Effector memory CD4-positive, alpha-beta T cell (primary cell): ENCODE measurements around the gene ATXN3L.

Experiments
- DNase-seq, 3 donors: peaks; one replicate each; pipeline ENCODE4 v3.0.0-alpha.2; 2020
- H3K27ac ChIP-seq: 2 replicates; pipeline ENCODE4 v1.7.0; 2013; ENCODE audit warnings: mild to moderate bottlenecking, low read length, moderate library complexity; ENCODE audit not compliant: insufficient read depth, poor library complexity, severe bottlenecking
- H3K27me3 ChIP-seq: replicated peaks from 2 replicates; pipeline ENCODE4 v1.7.0; 2013; ENCODE audit warnings: mild to moderate bottlenecking, low read length; ENCODE audit not compliant: insufficient read depth, control insufficient read depth, poor library complexity, severe bottlenecking
- H3K36me3 ChIP-seq: 2 replicates; pipeline ENCODE4 v1.7.0; 2013; ENCODE audit warnings: mild to moderate bottlenecking, low read length, moderate library complexity; ENCODE audit not compliant: control insufficient read depth, insufficient read depth
- H3K4me1 ChIP-seq: 2 replicates; pipeline ENCODE4 v1.7.0; 2013; ENCODE audit warnings: low read length, mild to moderate bottlenecking; ENCODE audit not compliant: control insufficient read depth, insufficient read depth, poor library complexity, severe bottlenecking
- H3K4me3 ChIP-seq: 2 replicates; pipeline ENCODE4 v1.7.0; 2013; ENCODE audit warnings: low read length, low read depth, mild to moderate bottlenecking; ENCODE audit not compliant: insufficient read depth, poor library complexity, severe bottlenecking
- H3K9me3 ChIP-seq: 2 replicates; pipeline ENCODE4 v1.7.0; 2013; ENCODE audit warnings: mild to moderate bottlenecking, low read length, moderate library complexity; ENCODE audit not compliant: control insufficient read depth

The ATXN3L gene

GRCh38 chrX:13345037-13345436, 25.2 kb upstream of the ATXN3L start:
- no peak for DNase-seq
- Histone ChIP-seq H3K27ac (no peak overlapping the region), H3K9me3 (no peaks in the 10 kb centered on the region), H3K4me3 (no peak overlapping the region), H3K4me1 (no peaks in the 10 kb centered on the region), H3K36me3 (no peaks in the 10 kb centered on the region), H3K27me3 (no peaks in the 10 kb centered on the region)

- H3K27me3 ChIP-seq = no peaks in the 10 kb centered on the region
- H3K4me1 ChIP-seq = no peaks in the 10 kb centered on the region
- no peak overlapping the region for H3K4me3 ChIP-seq
- no peaks in the 10 kb centered on the region for H3K9me3 ChIP-seq
- no peak for DNase-seq
- no peak overlapping the region for H3K27ac ChIP-seq
- H3K36me3 ChIP-seq = no peaks in the 10 kb centered on the region
These were observed 21.7 kb upstream of the ATXN3L start for GRCh38 chrX:13341491-13342101.

DNA sequence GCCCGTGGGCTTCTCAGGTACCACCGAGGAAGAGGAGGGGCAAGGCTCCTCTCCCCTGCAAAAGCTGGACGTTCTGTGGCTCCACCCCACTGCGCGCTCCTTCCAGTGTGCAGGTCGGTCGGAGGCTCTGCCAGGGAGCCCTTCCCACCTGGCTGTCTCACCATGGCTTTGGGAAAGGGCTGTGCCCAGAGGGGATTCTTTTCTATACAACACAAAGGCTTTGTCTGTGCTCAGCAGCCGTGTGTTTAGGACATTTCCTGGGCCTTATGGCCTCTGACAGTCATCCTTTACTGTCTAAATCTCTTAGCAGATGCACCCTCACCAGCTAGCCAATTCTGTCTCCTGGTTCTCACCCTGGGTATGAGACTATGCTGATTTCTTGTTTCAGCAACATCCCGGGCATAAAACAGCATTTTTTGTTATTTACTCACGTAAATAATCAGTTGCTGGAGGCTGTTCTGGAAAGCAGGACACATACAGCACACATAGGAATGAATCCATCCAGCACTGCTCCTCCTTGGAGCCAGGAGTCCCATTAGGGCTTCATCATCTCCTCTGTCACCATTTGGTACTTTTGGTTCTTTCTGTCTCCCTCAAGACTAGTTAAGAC, 20.4 kb upstream of the ATXN3L start:
- Histone ChIP-seq H3K27ac (no peak overlapping the region), H3K36me3 (no peaks in the 10 kb centered on the region)
- no peak for DNase-seq

DNA sequence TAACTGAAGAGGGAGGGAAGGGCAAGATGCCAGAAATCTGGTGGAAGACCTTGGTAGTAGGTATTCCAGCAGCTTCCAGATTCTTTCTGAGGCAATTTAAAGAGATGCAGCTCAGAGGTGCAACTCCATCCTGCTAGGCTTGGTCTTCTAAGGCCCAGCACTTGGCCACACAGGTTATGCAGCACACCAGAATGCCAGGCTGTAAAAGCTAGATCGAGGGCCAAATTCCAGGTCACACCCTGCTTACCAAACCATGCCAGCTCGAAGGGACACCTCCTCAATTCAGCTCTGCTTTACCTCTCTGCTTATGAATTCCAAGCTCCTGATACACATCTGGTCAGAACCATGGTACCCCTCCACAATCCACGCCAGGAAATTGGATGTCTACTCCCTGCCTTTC, 19.8 kb upstream of the ATXN3L start:
- no peak overlapping the region for H3K4me3 ChIP-seq
- H3K36me3 ChIP-seq = no peaks in the 10 kb centered on the region
- no peaks in the 10 kb centered on the region for H3K9me3 ChIP-seq
- no peak for DNase-seq
- no peak overlapping the region for H3K27ac ChIP-seq
- H3K4me1 ChIP-seq = no peaks in the 10 kb centered on the region
- no peaks in the 10 kb centered on the region for H3K27me3 ChIP-seq

More for the DNA sequence above, 20.4 kb upstream of the ATXN3L start:
- Histone ChIP-seq H3K4me3 (no peak overlapping the region), H3K9me3 (no peaks in the 10 kb centered on the region), H3K4me1 (no peaks in the 10 kb centered on the region), H3K27me3 (no peaks in the 10 kb centered on the region)

- no peaks in the 10 kb centered on the region for H3K9me3 ChIP-seq
- no peak for DNase-seq
These were observed 19.2 kb upstream of the ATXN3L start for GRCh38 chrX:13338996-13339515.

GRCh38 chrX:13334491-13334890, 14.6 kb upstream of the ATXN3L start:
- H3K4me3 ChIP-seq = no peak overlapping the region

More at GRCh38 chrX:13338996-13339515, 19.2 kb upstream of the ATXN3L start:
- Histone ChIP-seq H3K27ac (no peak overlapping the region), H3K36me3 (no peaks in the 10 kb centered on the region), H3K4me1 (no peaks in the 10 kb centered on the region), H3K27me3 (no peaks in the 10 kb centered on the region), H3K4me3 (no peak overlapping the region)

GRCh38 chrX:13330446-13330845, 10.6 kb upstream of the ATXN3L start:
- H3K4me1 ChIP-seq = no peaks in the 10 kb centered on the region
- H3K36me3 ChIP-seq = no peaks in the 10 kb centered on the region
- no peak overlapping the region for H3K4me3 ChIP-seq
- no peaks in the 10 kb centered on the region for H3K9me3 ChIP-seq
- no peak for DNase-seq
- H3K27ac ChIP-seq = no peak overlapping the region
- H3K27me3 ChIP-seq = no peaks in the 10 kb centered on the region

More at GRCh38 chrX:13334491-13334890, 14.6 kb upstream of the ATXN3L start:
- Histone ChIP-seq H3K27ac (no peak overlapping the region), H3K4me1 (no peaks in the 10 kb centered on the region), H3K9me3 (no peaks in the 10 kb centered on the region), H3K27me3 (no peaks in the 10 kb centered on the region), H3K36me3 (no peaks in the 10 kb centered on the region)
- DNase-seq = no peak

GRCh38 chrX:13327666-13328065, 7.8 kb upstream of the ATXN3L start:
- no peaks in the 10 kb centered on the region for H3K36me3 ChIP-seq
- no peaks in the 10 kb centered on the region for H3K27me3 ChIP-seq
- H3K4me3 ChIP-seq = no peak overlapping the region
- DNase-seq = no peak
- no peaks in the 10 kb centered on the region for H3K4me1 ChIP-seq
- no peaks in the 10 kb centered on the region for H3K9me3 ChIP-seq
- no peak overlapping the region for H3K27ac ChIP-seq

DNA sequence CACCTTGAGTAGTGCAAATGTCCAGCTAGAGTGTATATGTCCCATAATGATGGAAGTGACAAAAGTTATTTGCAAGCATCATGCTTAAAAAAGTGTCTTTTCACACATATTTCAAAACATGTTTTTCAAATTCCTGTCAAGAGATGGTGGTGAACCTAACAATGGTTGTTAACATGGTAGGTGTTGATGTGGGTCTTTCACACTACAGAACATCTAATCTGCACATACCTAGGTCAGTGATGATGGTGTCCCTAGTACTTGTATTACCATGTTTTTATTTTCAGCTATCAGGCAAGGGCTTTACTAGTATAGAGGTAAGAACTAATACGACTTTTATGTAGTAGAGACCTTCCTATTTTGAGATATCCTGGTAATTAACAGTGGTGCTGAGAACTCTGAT, 3.4 kb upstream of the ATXN3L start:
- no peaks in the 10 kb centered on the region for H3K27me3 ChIP-seq
- no peaks in the 10 kb centered on the region for H3K4me1 ChIP-seq
- no peak for DNase-seq
- no peaks in the 10 kb centered on the region for H3K9me3 ChIP-seq
- H3K27ac ChIP-seq = no peak overlapping the region
- H3K4me3 ChIP-seq = no peak overlapping the region
- no peaks in the 10 kb centered on the region for H3K36me3 ChIP-seq

DNA sequence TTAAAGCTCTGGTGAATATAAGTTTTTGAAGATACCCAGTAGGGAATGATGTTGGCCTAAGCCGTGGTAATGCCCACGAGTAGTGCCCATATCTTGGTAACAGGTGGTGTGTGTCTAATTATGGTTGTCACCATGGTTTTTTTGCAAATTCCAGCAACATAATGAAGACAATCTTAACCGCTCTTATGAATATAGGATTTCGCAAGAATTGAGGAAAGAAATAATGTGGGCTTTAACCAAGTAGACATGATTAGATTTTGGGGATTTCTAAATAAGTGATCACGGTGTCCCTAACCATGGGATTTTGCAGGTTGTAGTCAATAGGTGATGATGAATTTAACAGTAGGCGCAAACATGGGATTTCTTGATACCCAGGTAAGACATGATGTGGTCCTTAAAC, 2.5 kb downstream of the ATXN3L start:
- no peak overlapping the region for H3K4me3 ChIP-seq
- no peaks in the 10 kb centered on the region for H3K27me3 ChIP-seq
- no peaks in the 10 kb centered on the region for H3K36me3 ChIP-seq
- H3K27ac ChIP-seq = no peak overlapping the region
- H3K4me1 ChIP-seq = no peaks in the 10 kb centered on the region
- no peaks in the 10 kb centered on the region for H3K9me3 ChIP-seq
- DNase-seq = no peak
